Activated CD8-positive, alpha-beta memory T cell treated with anti-CD3 and anti-CD28 coated beads for 48 hours (primary cell): ENCODE data around the gene HRG.
A peak's percentile ranks its signal among the peaks of the same experiment; 100 is the strongest.
"Not testable (repeated sequence)": the region's sequence is repeated elsewhere in the genome, so short reads cannot be mapped to it uniquely, and the experiment has no call there.

Experiments used
- DNase-seq, 3 experiments: peaks; one replicate each; pipeline ENCODE4 v3.0.0-alpha.2; 2020; ENCODE audit warnings: low read depth in 2 of 3, low spot score in 2 of 3

HRG gene, protein sequence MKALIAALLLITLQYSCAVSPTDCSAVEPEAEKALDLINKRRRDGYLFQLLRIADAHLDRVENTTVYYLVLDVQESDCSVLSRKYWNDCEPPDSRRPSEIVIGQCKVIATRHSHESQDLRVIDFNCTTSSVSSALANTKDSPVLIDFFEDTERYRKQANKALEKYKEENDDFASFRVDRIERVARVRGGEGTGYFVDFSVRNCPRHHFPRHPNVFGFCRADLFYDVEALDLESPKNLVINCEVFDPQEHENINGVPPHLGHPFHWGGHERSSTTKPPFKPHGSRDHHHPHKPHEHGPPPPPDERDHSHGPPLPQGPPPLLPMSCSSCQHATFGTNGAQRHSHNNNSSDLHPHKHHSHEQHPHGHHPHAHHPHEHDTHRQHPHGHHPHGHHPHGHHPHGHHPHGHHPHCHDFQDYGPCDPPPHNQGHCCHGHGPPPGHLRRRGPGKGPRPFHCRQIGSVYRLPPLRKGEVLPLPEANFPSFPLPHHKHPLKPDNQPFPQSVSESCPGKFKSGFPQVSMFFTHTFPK

DNA sequence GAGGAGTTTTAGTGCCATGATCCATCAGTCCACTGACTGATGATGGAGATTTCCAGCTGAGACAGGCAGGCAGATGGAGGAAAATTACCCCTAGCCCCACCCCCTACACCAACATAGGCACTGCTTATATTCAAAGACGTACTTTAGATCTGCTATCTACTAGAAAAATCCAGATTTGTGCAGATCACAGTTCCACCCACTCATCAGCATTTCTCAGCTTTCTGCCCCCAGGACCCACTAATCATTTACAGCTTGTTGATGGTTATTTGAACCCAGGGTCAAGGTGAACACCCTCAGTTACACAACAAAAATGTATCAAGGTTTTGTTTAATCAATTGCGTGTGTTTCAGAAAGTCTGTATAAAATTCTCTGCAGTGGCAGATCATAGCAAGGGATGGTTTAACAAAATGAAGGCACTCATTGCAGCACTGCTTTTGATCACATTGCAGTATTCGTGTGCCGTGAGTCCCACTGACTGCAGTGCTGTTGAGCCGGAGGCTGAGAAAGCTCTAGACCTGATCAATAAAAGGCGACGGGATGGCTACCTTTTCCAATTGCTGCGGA lies at the start of gene HRG:
Gene HRG, plus strand, starts transcription at position 390 of the 564 bp plus-strand sequence. Its CDS starts 18 bp downstream, at position 408.
- DNase-seq, result no peak

DNA sequence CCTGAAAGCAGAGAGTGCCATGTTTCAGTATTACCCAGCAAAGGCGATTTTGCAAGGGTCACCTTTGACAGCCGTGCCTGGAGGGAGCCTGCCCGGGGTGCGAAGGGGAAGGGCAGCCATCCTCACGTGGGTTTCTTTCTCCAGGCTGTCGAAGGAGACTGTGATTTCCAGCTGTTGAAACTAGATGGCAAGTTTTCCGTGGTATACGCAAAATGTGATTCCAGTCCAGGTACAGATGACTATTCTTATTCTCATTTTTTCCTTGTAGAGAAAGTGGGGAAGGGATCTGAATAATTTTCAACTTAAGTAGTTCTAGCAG lies 49.6 kb upstream of the HRG start:
- DNase-seq, result no peak

DNA sequence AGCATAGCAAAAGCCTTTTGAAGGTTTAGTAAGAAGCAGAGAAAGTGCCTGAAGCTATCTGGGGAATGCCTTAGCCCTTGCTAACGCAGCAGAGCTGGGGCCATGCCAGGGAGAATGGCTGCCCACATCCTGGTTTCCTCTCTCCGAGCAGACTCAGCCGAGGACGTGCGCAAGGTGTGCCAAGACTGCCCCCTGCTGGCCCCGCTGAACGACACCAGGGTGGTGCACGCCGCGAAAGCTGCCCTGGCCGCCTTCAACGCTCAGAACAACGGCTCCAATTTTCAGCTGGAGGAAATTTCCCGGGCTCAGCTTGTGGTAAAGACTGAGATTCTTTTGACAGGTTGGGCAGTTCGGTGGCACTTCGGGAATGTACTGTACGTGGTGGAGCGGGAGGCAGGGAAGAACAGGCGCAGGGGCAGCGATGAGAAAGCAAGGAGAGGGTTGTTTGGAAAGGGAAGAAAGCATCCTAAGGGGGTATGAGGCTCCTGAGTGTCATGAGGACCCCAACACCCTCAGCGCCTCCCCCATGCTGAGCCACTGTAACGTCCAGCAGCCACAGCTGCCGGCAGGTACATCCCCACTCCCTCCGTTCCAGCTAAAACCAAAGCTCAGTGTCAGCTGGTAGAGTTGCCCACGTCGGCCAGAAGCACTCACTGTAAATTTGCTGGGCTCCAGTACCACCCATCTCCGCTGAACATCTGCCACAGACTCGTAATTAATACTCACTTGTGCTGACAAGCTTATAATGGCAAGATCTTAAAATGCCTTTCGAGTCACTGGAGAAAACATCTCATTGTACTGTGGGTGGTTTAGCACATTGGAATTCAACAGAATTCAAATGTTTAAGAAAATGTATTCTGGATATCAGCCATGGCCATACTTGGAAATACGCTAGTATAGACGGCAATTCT lies 48.5 kb upstream of the HRG start:
- DNase-seq, result peak; percentile 59 to 78 (median 66)

DNA sequence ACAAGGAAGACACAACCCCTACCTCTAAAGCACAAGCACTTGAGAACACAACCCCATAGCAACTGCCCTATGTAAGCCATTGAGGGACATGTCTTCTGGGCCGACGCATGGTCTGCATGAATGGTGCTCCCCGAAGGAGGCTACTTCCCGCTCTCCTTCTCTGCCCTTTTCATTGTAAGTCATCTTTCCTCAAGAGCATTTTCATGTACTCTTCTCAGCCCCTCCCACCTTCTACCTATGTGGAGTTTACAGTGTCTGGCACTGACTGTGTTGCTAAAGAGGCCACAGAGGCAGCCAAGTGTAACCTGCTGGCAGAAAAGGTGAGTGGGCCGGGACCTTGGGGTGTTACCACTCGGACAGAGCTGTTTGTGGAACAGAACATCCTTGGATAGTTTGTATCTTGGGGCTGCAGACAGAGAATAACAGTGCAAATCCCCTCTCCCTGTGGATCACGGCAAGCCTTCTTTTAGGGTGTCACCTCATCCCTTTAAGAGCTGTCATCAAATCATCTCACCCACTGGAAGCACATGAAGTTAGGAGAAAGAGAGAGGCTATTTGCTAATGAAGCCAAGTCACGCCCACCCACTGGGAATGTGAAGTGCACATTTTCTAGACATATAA lies 47.4 kb upstream of the HRG start:
- DNase-seq, result no peak

DNA sequence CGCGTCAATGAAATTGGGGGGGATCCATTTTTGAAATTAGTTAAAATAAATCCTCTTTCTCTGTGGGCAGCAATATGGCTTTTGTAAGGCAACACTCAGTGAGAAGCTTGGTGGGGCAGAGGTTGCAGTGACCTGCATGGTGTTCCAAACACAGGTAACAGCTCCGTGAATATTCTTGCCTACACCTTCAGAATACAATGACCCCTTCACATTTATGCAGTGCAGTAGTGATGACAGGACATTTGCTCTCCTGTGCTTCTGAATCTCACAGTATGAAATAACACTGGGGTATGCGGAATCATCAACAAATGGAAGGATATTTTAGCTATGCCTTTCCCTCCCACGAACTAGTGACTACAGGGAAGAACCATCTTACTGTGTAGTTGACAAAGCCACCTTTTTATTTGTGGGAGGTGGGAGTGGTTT lies 46.0 kb upstream of the HRG start:
- DNase-seq, result no peak

DNA sequence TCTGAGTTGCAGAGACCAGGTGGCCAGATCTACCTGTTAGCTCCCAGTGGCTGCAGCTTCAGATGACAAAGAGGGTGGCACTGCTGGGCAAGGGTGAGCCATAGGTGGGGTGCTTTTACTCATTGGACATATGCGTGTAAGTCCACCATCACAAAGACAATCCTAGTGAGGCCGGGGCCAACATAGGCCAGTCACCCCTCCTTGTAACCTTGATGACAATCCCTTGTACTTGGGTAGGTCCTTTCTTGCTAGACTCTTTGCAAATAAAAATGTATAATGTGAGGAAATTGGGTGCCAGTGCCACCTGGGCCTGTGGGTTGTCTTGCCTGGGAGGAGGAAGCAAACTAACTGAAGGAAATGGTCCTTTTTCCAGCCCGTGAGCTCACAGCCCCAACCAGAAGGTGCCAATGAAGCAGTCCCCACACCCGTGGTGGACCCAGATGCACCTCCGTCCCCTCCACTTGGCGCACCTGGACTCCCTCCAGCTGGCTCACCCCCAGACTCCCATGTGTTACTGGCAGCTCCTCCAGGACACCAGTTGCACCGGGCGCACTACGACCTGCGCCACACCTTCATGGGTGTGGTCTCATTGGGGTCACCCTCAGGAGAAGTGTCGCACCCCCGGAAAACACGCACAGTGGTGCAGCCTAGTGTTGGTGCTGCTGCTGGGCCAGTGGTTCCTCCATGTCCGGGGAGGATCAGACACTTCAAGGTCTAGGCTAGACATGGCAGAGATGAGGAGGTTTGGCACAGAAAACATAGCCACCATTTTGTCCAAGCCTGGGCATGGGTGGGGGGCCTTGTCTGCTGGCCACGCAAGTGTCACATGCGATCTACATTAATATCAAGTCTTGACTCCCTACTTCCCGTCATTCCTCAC lies 45.4 kb upstream of the HRG start:
- DNase-seq, result no peak

DNA sequence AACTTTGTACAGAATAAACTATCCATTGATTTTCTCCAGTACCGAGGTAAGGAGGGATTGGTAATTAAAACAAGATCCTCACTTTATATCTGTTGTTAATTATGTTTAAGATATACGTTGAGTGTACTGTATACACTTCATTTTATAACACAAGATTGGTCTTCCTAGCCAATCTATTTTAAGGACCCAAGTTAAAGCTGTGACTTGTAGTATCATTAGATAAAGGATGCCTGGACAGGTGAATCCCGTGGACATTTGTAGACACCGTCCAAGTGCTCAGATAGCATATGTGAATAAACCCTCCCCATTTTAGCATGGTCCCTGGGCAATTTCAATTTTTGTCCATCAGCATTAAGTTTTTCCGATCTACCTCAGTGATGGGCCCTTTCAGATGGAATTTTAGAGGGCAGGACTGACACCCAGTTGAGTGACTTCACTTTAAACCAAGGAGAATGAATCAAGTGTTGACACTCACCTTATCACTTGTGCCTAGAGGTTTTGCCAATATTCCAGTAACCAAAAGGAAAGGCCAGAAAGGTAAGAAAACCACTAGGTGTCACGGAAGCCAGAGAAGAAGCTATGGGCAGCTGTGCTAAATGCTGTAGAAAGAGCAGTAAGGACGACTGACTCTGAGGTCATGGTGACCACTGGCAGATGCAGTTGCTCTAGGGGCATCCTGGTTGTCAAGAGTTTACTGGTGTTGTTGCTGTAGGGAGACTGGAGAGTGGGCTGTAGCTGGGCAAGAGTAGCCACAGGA lies 43.7 kb upstream of the HRG start:
- DNase-seq, result no peak

DNA sequence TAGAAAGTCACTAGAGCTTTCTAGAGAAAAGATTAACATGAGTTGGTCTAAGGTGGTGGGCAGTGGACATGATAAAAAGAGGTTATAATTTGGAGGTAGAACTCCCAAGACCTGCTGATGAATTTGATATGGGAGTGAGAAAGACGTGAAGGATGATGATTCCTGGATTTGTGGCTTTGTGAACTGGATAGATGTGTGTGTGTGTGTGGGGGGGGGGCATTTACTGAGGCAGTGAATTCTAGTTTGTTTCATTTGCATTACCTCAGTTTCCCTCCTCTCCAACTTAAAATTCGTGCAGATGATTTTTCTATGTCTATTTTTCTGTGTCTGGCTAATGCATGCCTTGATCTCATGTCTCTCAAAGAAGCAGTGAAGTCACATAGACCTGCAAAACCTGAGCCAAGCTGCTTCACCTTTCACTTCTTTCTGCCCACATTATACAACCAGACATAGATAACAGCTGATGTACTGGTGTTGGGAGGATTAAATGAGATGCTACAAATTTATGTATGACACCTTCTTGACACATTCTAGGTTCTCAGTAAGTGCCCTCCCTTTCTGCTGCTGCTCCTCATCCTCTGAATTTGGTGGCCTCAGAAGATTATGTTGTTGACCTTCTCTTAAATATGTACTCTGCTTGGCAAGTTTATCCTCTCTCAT lies 43.0 kb upstream of the HRG start:
- no peak for DNase-seq

DNA sequence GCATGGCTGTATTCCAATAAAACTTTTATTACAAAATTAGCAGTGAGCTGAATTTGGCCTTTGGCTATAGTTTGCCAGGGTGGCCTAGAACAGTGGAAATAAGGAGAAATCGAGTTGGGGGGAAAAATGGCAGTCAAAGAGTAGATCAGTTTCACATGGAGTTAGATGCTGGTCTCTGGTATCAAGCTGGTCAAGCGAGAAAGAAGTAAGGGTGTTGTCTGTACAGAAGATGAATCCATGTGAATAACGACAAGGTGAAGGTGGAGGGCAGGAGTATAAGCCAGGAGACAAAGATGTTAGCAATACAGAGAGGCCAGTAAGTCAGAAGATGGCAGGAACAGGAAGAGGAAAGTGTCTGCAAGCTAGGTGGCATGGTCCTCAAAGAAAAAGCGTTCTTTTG lies 41.2 kb upstream of the HRG start:
- DNase-seq, result no peak

DNA sequence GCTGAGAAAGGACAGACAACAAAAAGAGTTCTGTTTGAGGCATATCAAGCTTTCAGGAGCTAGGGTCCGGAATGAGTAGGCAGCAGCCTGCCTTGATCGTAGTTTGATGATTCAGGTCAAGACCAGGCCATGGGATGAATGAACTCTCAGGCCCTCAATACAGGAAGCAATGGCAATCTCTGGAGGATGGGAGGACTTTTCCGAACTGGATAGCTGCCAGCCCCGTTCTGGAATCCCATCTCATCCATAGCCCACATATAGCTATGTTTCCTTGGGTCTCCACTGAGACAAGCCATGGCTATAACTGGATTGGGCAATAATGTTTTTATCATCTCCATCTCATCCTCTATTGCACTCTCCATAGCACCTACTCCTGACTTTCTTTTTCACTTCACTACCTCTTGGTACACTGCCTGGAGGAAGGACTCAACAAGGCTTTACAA lies 40.2 kb upstream of the HRG start:
- DNase-seq, result no peak

DNA sequence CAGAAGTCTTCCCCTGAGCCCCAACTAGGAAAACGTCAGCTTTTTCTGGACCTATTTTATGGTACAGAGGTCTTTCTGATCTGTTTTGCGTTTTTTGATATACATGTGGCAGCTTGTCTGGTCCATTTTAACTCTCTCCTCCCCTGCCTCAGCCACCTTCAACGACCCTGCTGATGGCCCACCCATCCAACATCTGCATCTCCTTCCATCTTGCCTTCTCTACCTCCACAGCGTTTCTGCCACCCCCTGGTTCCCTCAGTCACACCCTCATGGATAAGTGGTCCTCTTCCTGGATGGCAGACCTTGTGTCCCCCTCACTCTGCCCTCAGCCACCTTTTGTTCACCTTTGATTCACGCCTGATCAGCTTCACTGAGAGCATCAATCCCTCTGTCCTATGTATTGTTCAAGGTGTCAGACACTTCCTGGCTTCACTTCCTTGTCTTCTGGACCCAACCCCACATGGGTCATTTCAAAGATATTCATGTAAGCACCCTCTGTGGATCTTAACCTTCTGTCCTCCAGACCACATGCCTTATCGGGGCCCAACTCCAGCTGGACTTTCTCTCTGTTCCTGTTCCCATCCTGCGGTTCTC lies 39.5 kb upstream of the HRG start:
- DNase-seq, result no peak

DNA sequence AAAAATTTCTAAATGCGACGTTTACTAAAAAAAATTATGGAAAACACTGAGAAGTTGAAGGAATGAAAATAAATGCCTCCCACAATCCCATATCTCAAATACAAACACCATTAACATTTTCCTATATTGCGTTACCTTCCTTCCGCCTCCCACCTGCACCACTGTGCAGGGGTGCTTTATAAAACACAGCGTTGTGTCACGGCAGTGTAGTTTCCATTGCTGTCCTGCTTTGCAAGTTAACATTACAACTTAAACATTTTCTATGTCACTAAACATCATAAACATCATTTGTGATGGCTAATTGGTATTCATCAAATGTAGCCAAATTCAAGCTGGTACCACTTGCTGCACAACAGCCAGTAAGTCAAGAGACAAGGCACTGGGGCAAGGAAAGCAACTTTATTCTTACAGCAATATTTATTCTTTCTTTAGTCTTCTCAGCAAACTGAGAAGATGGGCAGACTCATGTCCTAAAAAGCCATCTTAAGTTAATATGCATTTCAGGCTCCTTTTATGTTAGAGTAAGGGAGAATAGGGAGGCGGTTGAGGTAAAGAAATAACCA lies 37.9 kb upstream of the HRG start:
- no peak for DNase-seq

DNA sequence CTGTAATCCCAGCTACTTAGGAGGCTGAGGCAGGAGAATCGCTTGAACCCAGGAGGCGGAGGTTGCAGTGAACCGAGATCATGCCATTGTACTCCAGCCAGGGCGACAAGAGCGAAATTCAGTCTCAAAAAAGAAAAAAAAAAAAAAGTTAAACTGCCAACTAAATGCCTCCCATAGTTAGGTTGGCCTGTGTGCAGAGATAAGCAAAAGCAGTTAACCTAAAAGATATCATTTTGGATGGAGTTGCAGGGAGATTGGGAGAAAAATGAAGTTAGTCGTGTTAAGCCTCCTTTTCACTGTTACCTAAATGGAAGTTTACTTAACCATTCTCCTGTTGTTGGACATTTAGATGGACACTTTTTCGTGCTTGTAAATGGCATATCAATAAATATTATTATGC lies 37.1 kb upstream of the HRG start:
- no peak for DNase-seq

DNA sequence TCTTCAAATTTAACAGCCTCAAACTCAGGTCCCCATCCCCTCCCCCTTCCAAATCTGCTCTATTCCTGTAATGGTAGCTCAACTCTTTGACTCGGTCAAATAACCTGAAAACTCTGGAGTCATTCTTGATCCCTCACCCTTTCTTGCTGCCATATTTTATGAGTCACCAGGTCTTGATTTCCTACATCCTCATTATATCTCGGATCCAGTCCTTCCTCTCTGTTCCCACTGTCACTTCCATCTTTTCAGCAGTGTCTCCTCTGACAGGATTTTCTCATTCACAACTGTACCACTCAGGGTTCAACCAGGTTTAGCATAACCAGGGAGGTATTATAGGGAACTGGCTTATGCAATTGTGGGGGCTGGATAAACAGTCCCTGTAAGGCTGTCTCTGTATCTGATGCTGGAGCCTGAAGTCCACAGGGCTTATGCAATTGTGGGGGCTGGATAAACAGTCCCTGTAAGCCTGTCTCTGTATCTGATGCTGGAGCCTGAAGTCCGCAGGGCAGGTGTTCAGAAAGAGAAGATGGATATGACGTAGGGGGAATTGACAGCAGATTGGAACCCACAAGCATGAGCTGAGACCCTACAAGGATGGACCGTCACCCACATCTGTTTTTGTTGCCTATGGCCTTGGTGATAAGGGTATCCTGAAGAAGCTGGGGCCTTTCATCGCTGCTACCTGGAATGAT lies 34.7 kb upstream of the HRG start:
- no peak for DNase-seq

DNA sequence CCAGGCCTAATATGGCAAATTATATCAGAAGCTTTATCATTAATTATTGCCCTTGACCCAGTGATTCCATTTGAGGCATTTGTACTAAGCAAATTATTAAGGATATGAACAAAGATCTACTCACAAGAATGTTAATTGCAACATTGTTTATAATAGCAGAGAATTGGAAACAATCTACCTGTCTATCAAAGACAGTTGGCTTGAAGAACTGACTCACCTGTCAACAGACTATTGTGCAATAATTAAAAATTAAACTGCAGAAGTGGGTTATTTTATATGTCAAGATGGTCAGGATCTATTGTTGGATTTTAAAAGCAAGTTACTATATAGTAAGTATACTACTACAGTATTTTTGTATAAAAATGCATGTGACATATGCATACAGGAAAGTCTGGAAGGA lies 32.3 kb upstream of the HRG start:
- no peak for DNase-seq

DNA sequence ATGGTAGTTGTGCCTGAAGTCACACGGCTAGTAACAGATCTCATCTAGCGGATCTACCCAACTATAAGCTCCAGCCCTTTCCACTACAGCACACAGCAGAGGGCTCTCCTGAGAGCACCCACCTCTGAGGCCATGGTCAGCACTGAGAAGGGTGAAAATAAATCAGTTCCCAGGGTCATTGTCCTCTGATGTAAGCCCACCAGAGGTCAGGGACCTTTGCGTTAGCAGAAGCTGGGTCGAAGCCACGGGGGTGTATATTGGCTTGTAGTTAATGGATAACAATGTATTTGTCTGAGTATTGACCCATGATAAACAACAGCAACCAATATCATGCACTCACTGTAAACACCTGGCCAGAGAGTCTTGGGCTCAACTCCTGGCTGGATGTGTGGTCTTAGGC lies 31.6 kb upstream of the HRG start:
- not testable (repeated sequence) for DNase-seq

DNA sequence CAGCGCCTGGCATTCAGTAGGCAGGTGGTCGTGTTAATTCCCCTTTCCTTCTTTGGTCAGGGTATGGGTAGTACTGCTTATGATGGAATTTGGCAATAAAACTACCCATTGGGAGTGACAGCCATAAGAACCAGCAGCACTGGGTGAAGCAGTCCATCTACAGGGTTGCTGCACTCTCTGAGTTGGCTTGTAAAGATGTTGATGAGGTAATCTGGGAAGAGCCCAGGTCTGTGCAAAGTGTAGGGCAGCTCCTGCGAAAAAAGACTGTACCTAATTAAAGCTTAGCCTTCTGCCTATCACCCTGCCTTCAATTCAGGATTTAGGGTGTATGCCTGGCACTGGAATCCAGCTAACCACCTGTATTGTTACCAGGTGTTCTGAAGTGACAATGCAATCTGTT lies 30.3 kb upstream of the HRG start:
- DNase-seq, result no peak

DNA sequence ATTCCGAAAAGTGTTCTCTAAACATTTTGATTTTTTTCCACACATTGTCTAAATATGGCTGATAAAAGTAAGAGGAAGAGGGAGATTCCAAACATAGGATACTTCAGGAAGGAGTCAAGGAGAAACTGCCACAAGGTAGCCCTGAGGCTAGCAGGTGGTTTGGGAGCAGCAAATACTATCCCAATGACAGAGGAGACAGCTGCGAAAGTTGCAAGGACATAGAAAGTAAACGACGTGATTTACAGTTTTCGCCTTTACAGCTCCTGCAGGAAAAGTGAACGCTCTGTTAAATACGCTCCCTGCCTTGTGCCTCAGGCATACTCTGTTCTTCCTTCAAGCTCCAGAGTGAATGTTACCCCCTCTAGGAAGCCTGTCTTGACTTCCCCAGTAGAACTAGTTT lies 29.3 kb upstream of the HRG start:
- no peak for DNase-seq
